ENCODE results near the gene LRCH1.

The LRCH1 gene

GRCh38 chr13:46617885-46618284 is 64.9 kb downstream of the LRCH1 start:
- DNase-seq: no peak

GRCh38 chr13:46618694-46619254 is 65.8 kb downstream of the LRCH1 start:
- DNase-seq: no peak

GRCh38 chr13:46620029-46620428 is 67.1 kb downstream of the LRCH1 start:
- DNase-seq: no peak

GRCh38 chr13:46620471-46620870 is 67.5 kb downstream of the LRCH1 start:
- no peak for DNase-seq

- DNase-seq: peak; percentile 41
Observed at GRCh38 chr13:46621133-46621532, 68.2 kb downstream of the LRCH1 start.

GRCh38 chr13:46621792-46622629 is 69.0 kb downstream of the LRCH1 start:
- peak; percentile 68 for DNase-seq

GRCh38 chr13:46622630-46623256 is 69.8 kb downstream of the LRCH1 start:
- DNase-seq: peak; percentile 91

GRCh38 chr13:46624353-46624752 is 71.4 kb downstream of the LRCH1 start:
- no peak for DNase-seq

- DNase-seq: no peak
Observed at GRCh38 chr13:46624821-46625220, 71.9 kb downstream of the LRCH1 start.

GRCh38 chr13:46627462-46627861 is 74.5 kb downstream of the LRCH1 start:
- DNase-seq: no peak

- no peak for DNase-seq
Observed at GRCh38 chr13:46628622-46629365, 75.8 kb downstream of the LRCH1 start.

- DNase-seq: peak; percentile 23
Observed at GRCh38 chr13:46629811-46630413, 76.9 kb downstream of the LRCH1 start.

GRCh38 chr13:46630431-46631178 is 77.6 kb downstream of the LRCH1 start:
- DNase-seq: peak; percentile 31

- no peak for DNase-seq
Observed at GRCh38 chr13:46631179-46631542, 78.2 kb downstream of the LRCH1 start.

- no peak for DNase-seq
Observed at GRCh38 chr13:46632176-46632575, 79.2 kb downstream of the LRCH1 start.

- no peak for DNase-seq
Observed at GRCh38 chr13:46633416-46633815, 80.4 kb downstream of the LRCH1 start.

GRCh38 chr13:46636451-46636850 is 83.5 kb downstream of the LRCH1 start:
- no peak for DNase-seq

GRCh38 chr13:46637213-46637612 is 84.2 kb downstream of the LRCH1 start:
- no peak for DNase-seq

GRCh38 chr13:46638262-46638661 is 85.3 kb downstream of the LRCH1 start:
- no peak for DNase-seq

GRCh38 chr13:46639033-46639981 is 86.3 kb downstream of the LRCH1 start:
- DNase-seq: peak; percentile 53

- DNase-seq: no peak
Observed at GRCh38 chr13:46640843-46641242, 87.9 kb downstream of the LRCH1 start.

All from NCI-H69 (cell line).